Putamen (tissue), 1 donor: ENCODE data around the gene TOGARAM2.

Source experiments
- DNase-seq: peaks from one replicate; pipeline ENCODE4 v3.0.0-alpha.2; 2016; ENCODE audit warnings: low spot score

TOGARAM2 gene

GRCh38 chr2:28981016-28981441 is at the start of gene TOGARAM2:
TOGARAM2 (plus strand) TSS chr2:28981298; CDS start chr2:28994835, 13,537 bp downstream.
- no peak for DNase-seq

- no peak for DNase-seq
These were observed 46.3 kb upstream of the TOGARAM2 start for GRCh38 chr2:28934769-28935168.

DNA sequence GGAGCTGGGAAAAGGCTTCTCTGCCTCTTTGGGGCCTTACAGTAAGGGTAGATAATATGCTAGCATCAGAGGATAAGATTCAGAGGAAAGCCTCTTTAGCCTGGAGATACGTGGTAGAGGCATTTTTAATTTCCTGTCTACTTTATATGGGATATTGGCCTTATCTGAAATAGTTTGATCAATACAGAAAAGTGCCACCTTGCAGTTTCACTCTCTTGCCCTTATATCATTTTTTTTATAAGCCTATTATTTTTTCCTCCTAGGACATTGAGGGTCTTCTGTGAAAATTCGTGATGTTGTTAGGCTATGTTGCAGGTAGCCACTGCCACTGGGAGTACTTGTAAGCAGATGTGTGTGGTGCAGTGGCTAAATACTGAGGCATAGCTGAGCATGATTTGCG is 40.1 kb upstream of the TOGARAM2 start:
- DNase-seq: no peak

GRCh38 chr2:28944535-28945248 is 36.4 kb upstream of the TOGARAM2 start:
- DNase-seq: no peak

GRCh38 chr2:28948160-28948559 is 32.9 kb upstream of the TOGARAM2 start:
- DNase-seq: no peak

- no peak for DNase-seq
These were observed 31.9 kb upstream of the TOGARAM2 start for GRCh38 chr2:28949190-28949589.

DNA sequence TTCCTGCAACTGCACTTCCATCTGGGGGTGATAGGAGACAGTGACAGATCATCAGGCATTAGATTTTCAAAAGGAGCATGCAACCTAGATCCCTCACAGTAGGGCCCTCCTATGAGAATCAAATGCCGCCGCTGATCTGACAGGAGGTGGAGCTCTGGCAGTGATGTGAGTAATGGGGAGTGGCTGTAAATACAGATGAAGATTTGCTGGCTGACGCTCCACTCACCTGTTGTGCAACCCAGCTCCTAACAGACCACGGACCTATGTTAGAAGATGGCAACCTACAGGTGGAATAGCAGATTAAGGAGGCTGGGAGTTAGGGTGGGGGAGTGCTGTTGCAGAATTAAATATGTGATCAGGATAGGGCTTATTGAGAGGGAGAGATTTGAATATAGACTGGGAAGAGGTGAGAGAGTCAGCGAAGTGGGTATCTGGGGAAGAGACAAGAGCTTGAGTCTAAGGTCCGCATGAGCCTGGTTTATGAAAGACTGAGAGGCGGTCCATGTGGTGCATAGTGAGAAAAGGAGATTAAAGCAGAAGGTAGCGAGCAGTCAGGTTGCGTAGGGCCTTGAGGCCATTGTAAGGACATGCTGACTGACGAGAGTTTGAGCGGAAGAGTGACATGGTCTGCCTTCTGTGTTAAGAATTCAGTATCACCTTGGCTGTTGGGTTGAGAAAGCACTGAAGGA is 31.3 kb upstream of the TOGARAM2 start:
- no peak for DNase-seq

DNA sequence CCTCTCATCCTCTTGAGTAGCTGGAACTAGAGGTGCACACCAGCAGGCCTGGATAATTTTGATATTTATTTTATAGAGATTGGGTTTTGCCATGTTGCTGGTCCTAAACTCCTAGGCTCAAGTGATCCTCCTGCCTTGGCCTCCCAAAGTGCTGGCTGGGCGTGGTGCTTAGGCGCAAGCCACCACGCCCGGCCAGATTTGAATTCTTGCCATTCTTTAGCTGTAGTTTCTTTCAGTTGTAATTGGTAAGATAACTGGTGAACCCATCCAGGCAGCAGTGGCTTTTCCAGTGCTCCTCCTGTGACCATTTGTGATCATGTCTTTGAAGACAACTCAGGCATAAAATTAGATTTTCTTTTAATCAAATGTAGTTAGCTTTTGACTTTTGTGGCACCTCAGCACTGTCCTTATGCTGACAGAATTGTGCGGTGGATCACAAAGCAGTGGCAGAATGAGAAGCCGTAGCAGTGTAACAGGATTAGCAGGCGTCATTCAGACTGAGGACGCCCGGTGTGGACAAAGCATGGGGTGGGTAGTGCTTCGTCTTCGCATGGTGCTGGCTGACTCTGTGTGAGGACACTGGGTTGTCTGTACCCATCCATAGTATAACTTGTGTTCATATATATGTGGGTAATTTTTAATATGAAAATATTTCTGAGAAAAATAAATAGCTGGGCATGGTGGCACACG is 30.0 kb upstream of the TOGARAM2 start:
- no peak for DNase-seq

- no peak for DNase-seq
These were observed 28.9 kb upstream of the TOGARAM2 start for GRCh38 chr2:28951910-28952835.

GRCh38 chr2:28952836-28953211 is 28.3 kb upstream of the TOGARAM2 start:
- DNase-seq: no peak

DNA sequence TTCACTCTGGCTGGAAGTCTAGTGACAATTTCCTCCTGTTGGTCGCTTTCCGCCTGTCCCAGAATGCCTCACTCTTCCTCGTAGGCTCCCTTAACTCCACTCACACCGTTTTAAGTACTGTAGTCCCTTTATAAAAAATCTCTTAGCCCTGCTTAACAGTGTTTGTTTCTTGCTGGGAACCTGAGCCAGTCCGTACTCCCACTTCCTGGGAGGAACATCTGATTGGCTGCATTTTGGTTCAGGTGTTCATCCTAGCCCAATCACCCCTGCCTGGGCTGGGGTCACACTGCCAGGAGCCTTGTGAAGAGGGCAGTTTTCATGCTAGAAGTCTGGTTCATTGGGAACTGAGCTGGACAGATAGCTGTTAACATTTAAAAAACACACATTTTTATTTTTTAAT is 25.6 kb upstream of the TOGARAM2 start:
- no peak for DNase-seq

DNA sequence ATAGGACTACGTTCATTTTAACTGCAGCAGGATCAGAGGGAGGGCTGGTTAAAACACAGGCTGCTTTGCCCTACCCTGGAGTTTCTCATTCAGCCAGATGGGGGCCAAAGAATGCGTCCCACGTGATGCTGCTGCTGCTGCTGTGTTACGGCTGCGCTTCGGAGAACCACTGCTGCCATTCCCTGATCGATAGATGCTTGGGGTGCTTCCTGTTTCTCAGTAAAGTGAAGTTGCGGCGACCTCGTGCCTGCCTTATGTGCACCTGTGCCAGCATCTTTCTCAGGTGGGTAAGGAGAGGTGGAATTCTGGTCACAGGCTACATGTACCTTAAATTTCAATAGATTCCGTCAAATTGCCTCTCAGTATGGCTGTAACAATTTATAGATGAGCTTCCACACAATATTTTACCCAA is 24.7 kb upstream of the TOGARAM2 start:
- DNase-seq: peak; percentile 53

GRCh38 chr2:28956890-28957289 is 24.2 kb upstream of the TOGARAM2 start:
- DNase-seq: no peak

- peak; percentile 78 for DNase-seq
These were observed 22.4 kb upstream of the TOGARAM2 start for GRCh38 chr2:28958689-28959088.

DNA sequence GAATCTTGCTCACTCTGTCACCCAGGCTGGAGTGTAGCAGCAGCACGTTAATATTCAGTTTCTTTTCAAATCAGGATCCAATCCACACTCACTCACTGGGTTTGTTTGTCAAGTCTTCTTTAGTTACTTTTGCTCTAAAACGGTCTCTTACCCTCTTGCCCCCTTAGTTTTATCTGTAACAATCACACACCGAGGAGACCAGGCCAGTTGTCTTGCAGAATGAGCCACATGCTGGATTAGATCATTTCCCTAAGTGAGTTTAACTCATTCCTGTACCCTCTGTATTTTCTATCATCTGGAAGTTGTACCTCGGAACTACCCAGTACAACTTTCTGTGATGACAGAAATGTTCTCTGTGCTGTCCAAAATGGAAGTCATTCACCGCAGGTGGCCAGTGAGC is 20.7 kb upstream of the TOGARAM2 start:
- DNase-seq: no peak

DNA sequence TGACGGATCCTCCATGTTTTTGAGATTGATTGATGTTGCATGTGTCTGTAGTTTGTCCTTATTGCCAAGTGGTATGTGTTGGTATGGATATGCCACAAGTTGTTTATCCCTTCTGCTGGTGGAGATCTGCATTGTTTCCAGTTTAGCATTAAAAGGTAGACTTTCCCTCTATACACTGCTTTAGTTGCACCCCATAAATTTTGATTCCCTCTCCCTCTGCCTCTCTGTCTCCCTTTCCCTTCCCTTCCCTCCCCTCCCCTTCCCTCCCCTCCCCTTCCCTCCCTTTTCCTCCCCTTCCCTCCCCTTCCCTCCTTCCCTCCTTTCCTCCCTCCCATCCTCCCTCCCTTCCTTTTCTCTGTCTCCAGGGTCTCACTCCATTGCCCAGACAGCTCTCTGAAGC is 18.6 kb upstream of the TOGARAM2 start:
- no peak for DNase-seq

GRCh38 chr2:28970464-28971160 is 10.5 kb upstream of the TOGARAM2 start:
- no peak for DNase-seq

DNA sequence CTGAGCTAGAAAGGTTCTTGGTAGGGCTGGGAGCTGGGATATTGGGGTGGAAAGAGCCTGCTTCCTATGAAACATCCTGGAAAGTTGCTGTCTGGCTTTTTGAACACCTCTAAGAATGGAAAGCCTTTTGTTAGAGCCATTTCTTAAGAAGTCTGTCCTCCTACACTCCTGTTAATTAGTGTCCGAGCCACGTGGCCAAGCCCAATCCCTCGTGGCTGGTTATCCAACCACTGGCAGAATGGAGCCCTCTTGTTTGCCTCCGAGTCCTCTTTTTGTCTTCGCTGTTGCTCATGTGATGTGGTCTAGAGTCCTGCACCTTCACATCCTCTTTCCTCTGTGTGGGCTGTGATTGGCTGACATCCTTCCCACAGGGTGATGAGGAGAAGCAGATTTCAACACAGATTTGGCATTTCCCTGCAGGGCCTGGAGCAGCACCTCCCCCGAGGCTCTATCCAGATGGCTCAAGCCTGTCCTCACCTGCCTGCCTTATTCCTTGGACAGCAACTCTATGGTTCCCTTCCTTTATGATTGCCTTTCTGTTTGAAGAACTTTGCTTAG is 8.2 kb upstream of the TOGARAM2 start:
- no peak for DNase-seq

DNA sequence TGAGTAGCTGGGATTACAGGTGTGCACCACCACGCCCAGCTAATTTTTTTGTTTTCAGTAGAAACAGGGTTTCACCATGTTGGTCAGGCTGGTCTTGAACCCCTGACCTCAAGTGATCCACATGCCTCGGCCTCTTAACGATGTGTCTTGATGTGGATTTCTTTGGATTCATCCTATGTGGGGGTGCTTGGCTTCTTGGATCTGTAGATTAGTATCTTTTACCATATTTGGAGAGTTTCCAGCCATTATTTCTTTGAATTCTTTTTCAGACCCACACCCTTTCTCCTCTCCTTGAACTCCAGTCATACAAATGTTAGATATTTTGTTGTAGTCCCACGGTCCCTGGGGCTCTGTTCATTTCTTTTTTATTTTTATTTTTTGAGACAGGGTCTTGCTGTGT is 6.8 kb upstream of the TOGARAM2 start:
- no peak for DNase-seq

DNA sequence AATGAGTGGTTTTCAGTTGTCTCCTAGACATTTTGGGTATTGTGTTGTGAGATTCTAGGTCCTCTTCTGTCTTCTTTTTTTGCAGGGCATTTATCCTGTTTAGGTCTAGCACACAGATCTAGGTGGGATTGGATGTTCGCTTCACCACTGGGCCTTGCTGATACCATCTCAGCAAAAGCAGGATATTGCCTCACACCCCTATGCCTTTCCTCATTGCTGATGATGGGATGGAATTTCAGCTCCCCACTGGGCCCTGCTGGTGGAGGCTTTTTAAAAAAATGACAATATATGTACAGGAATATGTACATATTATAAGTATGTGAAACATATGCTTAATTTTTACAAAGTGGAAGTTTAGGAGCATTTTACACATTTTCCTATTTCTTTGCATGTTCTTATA is 5.4 kb upstream of the TOGARAM2 start:
- DNase-seq: no peak

GRCh38 chr2:28976584-28976983 is 4.5 kb upstream of the TOGARAM2 start:
- DNase-seq: no peak
